NCI-H1694 treated with DMSO at 0.1 percent for 48 hours (cell line): ENCODE data around the gene TES.

Experiments used
- DNase-seq: peaks from one replicate; lab custom pipeline; 2025; lab: John Stamatoyannopoulos, UW

The TES gene

DNA sequence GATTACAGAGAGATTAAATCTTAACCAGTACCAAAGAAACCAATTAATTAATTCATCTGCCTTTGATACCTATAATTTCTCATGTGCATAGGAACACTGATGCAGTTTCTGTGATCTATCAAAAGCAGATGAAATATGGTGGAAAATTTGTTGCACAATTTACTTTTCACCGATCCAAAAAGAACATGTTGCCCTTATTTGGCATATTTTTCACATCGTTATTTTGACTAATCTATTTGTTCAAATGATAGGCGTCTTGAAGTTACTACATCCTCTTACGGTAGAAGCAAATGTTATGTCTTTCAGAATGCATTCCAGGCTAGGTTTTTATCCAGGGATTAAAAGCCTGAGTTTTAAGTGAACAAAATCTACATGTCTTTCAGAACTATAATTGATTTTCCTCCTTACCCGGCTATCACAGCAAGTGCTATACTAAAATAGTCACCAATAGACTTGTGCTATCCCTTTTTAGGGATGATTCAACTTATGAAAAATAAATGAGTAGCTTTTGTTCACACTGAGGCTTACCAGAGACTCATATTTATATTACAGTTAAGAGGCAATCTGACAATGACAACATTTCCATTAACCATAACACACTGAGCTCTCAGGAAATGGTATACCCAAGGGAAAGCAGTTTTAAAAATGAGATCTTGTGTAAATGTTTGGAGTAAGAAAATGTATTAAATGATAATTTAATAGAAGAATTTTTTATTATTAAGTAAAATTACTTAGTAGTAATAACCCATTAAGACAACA, 16.8 kb upstream of the TES start:
- DNase-seq: no peak

DNA sequence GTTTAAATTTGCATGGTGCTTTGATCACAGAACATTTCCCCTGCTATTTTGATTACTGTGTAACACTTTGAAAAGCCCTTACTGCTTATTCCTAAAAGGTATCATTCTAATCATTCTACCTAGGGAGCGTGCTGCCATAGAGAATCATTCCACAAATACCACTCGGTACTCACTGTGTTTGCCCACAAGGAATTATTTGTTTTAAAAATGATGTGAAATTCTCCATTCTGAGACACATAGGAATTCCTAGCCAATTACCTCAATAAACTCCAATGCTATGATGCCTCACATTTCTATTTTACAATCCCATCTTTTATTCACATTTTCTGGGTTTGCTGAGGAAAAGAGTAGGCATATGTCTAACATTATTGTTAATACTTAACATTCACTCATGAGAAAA, 16.2 kb upstream of the TES start:
- no peak for DNase-seq

DNA sequence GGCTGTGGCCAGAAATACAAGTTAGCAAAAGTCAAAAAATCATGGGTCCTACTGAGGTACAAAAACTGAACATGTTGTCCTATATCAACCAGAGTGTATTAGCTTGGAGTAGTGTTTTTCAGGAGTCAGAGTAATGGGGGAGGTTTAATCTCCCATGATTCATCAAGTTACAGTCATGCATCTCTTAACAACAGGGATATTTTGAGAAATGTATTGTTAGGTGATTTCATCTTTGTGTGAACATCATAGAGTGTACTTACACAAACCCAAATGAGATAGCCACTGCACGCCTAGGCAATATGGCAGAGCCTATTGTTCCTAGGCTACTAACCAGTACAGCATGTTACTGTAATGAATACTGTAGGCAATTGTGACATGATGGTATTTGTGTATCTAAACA, 14.9 kb upstream of the TES start:
- DNase-seq: no peak

DNA sequence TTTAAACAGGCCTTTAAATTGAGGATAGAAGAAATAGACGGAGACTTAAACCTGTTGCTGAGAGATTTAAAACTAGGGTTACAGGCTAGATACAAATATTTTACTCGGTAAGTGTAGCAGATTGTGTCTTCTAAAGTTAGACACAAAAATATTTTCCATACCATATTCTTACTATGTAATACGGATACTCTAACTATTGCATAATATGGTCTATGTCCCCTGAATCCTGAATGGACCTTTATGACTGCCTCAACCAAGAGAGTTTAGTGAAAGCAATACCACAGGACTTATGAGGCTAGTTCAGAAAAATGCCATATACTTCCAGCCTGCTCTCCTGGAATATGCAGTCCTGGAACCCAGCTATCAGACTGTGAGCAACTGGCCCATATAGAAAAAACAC, 13.4 kb upstream of the TES start:
- DNase-seq: no peak

DNA sequence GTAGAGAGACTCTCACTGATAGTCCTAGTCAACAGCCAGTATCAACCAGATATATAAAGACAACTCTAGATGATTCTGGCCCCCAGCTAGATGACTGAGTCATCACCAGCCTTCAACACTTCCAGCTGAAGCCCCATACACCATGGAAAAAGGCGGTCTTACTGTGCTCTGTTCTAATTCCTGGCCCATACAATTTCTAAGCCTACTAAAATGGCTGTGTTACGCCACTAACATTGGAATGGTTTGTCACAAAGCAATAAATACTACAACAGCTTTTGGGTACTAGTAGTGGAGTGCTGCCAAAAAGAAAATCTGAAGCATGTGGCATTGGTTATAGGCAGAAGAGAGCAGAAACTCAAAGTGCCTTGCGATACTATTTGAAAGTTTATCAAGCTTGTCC, 13.0 kb upstream of the TES start:
- no peak for DNase-seq

DNA sequence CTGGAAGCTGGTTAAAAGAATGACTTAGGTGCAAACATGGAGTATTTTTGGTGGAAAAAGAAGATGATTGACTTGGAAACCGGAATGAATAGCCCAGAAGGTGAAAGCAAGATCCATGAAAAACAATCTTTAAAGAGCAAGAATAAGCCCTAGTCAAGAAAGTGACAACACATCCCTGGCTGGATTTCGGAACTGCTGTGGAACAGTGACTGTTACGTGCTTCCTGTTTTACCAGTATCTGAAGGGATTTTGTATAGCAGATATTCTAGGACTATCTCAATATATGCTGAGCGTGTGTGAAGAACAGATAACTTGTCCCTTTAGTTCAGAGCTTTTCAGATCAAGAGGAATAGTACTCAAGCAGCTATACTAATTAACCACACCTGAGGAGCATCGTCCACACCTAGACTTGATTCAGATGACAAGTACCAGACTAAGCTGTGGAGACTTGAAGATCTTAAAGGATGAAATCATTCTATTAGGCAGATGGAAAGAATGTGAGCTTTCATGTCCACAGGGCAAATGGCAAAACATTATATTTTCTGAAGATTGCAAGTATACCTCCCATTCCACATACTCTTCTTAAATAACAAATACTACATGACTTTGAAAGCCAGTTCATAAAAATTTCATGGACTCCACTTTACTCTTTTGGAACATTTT, 11.5 kb upstream of the TES start:
- DNase-seq: no peak

DNA sequence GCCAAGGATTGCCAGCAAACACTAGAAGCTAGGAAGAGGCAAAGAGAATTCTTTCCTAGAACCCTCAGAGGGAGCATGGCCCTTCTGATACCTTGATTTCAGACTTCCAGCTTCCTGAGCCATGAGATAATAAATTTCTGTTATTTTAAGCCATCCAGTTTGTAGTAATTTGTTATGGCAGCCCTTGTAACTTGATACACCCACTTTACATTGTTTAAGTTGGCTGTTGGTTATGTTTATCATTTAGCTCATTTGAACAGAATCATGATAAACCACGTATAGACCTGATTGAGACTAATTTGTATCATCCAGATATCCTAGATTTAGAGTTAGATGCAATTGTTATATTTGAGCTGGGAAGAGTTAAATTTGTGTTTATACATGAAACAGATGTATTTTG, 9.4 kb upstream of the TES start:
- no peak for DNase-seq

DNA sequence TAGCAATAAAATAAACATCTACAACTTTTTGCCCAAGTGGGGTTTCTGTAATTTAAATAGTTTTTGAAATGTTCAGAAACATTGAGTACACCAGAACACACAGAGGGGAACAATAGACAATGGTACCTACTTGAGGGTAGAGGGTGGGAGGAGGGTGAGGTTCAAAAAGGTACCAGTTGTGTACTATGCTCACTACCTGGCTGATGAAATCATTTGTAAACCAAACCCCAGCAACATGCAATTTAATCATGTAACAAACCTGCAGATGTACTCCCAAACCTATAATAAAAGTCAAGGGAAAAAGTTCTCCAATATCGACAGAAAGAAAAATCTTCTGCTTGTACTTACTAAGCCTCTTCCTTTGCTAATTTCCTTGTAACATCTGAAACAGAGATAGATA, 4.2 kb upstream of the TES start:
- no peak for DNase-seq

DNA sequence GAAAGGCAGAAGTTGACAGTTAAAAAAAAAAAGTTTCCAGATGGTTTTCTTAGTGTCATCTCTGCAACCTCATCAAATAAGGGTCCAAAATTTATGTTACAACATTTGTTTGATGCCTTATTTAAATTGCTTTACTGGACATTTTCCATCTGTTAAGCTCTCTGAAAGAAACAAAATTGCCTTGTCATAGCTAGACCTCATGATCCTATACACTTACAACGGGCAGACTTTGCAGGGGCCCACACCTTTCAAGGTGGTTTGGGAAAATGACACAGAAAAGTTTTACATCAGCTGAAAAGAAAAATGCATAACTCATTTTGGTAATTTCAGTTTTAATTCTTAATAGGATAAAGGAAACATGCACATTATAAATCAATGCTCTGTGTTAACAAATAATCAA, 1.4 kb upstream of the TES start:
- DNase-seq: no peak

DNA sequence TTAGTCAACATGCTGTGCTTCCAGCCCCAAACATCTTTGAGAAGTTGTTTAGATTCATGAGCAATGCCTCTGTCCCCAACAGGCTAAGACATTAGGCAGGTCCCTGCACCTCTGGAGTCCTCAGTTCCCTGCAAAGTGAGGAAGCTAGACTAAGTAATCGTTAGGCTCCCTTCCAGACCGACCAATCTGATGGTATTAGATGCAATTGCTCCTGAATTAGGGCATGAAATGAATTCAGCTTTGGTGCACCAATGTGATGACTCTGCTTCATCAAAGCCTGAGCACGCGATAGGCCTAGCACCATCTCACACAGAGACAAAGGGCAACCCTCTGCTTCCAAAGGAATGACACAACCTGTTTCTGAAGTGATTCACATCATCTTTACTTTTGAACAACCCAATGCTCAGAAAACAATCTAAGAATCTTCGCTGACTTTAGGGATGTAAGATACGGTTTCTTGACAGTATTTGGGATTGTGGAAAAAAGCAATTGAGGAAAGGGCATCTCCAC, 723 bp upstream of the TES start:
- DNase-seq: no peak

DNA sequence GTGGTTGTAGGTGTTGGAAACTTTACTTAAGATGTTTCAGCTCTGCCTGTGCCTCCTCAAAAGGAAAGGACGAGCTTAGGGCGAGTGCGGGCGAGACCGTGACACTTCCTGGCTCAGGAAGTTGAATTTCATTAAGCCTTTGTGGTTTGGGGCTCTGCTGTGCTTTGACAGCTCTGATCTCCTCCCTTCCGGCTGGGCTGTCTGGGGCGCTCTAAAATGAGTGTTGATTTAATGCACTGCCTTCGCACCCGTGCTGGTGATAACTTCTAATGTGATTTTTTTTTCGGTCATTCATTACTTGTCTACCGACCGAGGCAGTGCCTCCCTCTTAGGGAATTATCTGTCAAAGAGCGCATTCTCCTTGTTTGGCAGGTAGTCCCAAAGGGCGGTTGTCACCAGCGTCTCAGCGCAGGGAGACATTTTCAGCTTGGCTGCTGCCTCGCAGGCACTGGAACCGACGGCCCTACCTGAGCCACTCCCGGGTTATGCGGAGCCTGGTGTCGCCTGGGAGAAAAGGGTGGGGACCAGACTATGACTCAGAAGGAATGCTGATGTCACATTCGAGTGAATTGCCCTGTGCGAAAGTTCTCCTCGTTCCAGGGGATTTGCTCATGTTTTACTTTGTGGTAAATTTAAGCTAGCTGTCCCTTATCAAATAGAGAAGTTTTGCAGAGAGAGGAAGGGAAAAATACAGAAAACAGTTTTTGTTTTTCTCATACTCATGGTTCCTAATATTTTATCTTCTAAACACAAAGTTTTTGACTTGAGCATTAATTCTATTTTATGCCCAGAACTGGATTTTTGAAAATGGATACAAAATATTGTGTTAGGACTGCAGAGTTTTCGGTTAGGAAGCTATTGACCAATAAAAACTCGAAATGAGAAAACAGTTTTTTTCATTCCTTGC, 920 bp downstream of the TES start:
- peak; percentile 14 for DNase-seq

DNA sequence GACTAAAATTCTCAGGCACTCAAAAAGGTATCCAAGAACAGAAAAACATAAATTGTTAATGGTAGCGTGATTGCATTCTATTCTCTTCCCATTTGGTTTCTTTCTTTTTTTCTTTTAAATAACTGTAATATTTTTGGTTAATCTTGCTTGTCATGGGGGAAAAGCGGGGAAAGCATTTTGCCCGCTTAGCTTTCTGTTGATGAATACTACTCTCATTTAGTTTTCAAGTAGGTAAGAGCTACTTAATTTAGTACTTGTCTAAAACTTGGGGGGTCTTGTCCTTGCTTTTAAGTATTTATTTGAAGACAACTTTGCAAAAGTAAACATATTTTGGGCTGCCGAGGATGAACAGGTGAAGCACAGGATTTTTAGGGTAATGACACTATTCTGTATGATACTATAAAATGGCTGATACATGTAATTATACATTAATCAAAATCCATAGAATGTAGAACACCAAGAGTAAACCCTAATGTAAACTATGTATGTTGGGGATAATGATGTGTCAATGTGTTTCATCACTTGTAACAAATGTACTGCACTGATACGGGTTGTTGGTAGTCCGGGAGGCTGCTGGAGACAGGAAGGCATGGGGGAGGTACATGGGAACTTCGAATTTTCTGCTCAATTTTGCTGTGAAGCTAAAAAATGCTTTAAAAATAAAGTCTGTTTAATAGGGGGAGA, 1.7 kb downstream of the TES start:
- no peak for DNase-seq

DNA sequence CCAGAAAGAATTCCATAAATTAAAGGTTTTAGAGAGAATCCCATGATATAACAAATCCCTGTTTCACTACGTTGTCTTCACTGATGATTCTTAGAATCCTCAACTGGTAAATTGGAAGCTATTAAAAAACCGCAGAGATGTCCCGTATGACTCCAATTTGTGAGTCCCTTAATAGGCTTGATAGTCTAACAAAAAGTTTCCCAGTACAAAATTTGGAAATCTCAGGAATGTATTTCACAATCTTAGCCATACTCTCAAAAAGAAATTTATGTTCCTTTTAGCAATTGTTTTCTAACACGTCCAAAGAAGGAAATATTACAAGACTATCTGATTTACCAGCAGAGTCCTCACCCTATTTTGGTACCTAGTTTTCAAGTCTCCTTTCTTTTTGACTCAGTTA, 2.5 kb downstream of the TES start:
- no peak for DNase-seq

DNA sequence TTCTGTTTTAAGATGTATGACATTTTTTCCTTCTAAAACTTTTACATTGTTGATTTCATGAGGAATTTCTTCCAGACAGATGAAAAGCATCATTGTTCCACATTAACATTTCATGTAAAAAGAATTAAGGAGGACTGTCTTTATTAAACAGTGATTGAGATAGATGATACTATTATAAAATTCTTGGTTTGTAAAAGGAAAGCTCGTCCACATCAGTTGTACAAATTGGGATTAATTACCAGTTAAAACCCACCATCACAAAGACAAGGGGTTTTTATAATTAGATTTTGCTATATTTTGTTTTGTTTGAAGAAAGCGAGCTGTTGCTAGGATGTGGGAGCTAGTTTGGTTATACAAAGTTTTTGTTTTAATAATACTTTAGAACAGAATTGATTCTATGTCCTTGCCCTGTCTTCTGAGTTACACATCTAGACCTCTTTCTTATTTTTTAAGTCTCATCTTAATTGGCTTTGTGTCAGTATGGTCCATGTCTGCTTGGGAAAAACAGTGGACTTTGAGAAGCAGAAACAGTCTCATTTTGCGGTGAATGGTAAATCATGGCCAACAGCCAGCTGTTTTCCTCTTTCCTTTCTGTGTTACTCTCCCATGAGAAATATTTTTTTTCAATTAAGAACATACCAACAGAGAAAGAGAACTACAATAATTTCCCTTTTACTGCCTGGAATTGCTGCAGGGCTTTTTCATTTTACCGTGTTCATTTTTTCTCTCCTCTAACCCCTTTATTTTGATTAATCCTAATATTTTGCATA, 3.2 kb downstream of the TES start:
- DNase-seq: no peak

DNA sequence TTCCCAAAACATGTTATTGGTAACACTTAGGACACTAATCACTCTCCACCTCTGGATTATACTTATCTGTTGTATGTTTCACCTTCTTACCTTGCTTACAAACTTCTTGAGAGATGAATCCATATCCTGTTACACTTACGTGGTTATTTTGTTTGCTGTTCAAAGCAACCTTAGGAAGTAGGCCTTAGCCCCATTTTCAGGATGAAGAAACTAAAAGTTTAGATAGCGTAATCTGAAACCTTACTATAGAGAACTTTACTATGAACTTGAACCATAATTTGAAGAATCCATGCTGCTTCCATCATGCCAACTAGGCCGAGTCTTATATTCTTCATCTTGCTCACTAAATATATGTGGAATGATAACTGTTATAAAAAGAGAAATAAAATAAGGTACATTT, 4.6 kb downstream of the TES start:
- DNase-seq: no peak

DNA sequence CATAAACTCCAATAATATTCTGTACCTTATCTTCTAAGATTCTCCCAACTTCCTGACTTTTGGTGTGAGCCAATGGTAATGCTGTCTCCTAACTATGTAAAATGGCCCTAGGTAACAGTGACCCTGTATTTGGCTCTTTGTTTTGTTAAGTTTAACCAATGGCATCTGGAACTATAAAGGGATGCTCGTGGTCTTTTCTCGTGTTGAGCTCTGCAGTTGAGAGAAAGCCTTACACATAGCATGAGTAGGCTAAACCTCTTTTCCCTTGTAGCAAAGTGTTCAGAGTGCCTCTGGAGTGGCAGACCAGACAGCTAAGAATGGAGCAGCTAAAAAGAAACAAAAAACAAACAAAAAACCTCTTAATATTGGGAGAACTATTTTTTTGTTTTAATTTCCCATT, 5.2 kb downstream of the TES start:
- no peak for DNase-seq

DNA sequence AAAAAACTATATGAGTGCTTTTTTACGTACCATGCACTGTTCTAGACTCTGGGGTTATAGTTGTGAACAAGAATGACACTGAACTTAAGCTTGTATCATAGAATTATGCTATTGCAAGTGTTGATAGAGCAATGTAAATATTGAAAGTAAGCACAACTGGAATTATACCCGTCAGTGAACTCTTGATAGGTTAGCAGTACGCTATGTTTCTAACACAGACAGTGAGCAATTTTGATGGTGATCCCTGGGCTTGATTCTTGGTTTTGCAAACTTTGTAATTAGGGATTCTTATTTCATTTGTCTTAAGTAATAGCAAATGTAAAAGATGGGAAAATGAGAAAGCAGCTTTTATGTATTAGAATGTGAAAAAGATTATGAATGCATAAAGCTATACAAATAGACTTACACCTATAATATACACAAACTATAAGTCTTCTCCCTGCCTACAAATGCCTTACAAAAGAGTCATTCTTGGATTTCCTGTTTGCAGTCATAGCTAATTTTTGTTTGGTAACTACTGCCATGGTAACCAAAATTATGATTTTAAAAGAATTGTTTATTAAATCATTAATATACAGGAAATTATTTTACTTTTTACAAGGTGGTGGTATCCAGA, 6.7 kb downstream of the TES start:
- DNase-seq: no peak

DNA sequence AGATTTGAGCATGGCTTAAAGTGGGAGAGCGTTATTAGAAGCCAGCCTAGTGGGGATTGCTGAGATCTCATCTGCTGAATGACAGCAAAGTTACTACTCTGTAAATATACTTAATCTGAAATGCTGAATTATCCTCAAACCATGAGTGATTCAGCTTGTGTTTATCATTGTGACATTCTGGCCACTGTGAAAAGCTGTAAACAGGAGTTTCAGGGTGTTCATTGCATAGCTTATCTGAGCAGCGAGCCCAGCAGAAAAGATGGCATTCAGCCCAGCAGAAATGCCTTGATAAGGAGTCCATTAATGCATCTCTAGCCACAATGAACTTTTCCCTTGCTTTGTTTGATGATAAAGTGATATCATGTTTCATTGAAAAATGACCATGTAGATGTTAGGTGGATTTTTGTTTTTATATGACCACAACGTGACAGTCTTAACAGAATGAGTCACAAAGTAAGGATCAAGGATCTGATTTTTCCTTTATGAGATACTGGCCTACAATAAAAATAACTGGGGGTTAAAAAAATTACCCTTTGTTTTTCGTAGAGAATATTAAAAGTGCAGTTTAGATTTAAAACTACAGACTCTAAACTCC, 7.8 kb downstream of the TES start:
- DNase-seq: no peak

DNA sequence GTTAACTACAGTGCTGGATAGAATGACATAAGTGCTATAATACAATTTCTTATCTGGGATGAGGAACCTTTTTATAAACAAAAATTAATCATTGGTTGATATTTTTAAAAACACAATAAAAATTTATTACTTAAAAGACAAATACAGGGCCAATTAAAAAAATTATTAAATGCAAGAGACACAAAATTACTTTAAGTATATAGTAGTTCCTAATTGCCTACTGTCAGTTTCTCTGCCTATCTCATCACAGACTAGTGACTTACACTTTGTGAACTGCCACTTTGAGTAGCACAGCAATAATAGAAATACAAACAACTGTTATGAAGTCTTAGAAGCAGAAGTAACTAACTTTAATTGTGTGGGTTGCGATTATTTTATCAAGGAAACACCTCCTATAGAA, 8.4 kb downstream of the TES start:
- no peak for DNase-seq

DNA sequence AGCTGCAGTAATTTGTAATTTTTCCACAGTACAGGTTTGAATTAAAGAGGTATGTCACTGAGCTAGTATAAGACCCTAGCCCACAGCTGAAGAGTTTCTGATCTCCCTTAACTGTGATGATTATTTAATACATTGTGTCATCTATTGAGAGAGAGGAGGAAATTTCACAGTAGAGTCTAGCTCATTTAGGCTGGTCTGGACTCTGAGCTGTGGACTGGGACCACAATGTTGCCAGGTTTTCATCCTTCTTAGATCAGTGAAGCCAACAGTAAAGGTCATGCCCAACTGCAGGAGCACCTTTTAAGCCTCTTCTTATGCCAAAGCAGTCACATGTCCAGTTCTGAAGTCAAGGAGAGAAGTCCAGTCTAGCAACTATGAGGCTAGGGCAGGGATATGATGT, 8.9 kb downstream of the TES start:
- no peak for DNase-seq

DNA sequence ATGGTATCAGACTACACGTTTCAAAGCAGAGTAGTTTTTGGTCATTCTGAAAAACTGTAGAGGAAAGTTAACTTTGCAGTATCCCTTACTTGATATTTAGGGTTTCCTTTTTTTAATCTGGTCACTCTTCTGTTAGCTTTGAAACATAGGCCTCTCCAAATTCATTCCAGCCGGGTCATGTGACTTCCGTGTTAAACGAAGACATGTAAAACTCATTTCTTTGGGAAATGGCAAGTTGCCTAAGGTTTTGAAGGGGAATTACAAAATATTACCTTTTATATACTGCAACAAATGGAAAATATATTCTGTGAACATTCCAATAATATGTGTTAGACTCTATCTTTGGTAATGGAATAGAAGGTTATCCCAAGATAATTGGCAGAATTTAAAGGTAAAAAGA, 9.5 kb downstream of the TES start:
- no peak for DNase-seq
